Stimulated activated memory B cell treated with anti-CD40 and anti-IgM and Interleukin-4, amounts not matched to agents 10 μg/mL and 1 μg/mL and 100 μg/mL, for 72 hours (primary cell): ENCODE data around the gene FOSL1.

ENCODE experiments used
- ATAC-seq: fragments of 150-1000 bp; cut with Tn5 transposase; 2 replicates; pipeline ENCODE4 v1.10.0; 2021
- H3K27ac Mint-ChIP-seq: one replicate; pipeline ENCODE4 v1.8.0; 2022; ENCODE audit warnings: mild to moderate bottlenecking, mixed read lengths
- H3K27me3 Mint-ChIP-seq: one replicate; pipeline ENCODE4 v1.8.0; 2022; ENCODE audit warnings: mixed read lengths
- H3K36me3 Mint-ChIP-seq: one replicate; pipeline ENCODE4 v1.8.0; 2022; ENCODE audit warnings: mixed read lengths
- H3K4me1 Mint-ChIP-seq: one replicate; pipeline ENCODE4 v1.8.0; 2022; ENCODE audit warnings: mixed read lengths
- H3K4me3 Mint-ChIP-seq: one replicate; pipeline ENCODE4 v1.8.0; 2022; ENCODE audit warnings: mild to moderate bottlenecking, moderate library complexity, mixed read lengths
- H3K9me3 Mint-ChIP-seq: one replicate; pipeline ENCODE4 v1.8.0; 2022; ENCODE audit warnings: mixed read lengths

Gene FOSL1

DNA sequence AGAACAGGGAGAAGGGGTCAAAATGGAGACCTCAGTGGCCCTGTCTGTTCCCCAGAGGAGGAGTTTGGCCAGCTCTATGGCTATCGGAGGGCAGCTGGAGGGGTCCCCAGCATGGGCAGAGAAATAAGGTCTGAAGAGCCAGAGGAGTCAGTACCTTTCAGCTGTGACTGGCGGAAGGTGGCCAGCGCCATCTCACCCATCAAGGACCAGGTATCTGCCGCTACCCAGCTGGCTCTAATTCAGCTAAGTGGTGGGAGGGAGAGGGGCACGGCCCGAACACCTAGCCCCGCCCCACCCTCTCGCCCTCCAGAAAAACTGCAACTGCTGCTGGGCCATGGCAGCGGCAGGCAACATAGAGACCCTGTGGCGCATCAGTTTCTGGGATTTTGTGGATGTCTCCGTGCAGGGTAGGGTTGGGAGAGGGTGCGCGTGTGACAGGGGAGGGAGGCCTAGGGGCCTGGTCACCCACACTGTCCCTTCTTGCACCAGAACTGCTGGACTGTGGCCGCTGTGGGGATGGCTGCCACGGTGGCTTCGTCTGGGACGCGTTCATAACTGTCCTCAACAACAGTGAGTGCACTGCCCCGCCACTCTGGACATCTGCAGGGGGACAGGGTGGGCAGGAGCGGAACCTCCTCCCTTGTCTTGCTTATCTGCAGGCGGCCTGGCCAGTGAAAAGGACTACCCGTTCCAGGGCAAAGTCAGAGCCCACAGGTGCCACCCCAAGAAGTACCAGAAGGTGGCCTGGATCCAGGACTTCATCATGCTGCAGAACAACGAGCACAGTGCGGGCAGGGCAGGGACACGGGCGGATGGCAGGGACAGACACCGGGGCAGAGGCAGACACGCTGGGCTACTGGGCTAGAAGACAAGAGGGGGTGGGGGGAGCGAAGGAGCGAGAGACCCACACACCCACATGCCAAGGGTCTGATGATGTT, 17.8 kb downstream of the FOSL1 start:
- H3K27ac Mint-ChIP-seq = no peak overlapping the region
- ATAC-seq = no peak
- no peaks in the 10 kb centered on the region for H3K9me3 Mint-ChIP-seq
- peaks cover 38% of the 10 kb centered on the region for H3K4me1 Mint-ChIP-seq
- H3K27me3 Mint-ChIP-seq = no peaks in the 10 kb centered on the region
- H3K36me3 Mint-ChIP-seq = peaks cover 34% of the 10 kb centered on the region
- no peak overlapping the region for H3K4me3 Mint-ChIP-seq

DNA sequence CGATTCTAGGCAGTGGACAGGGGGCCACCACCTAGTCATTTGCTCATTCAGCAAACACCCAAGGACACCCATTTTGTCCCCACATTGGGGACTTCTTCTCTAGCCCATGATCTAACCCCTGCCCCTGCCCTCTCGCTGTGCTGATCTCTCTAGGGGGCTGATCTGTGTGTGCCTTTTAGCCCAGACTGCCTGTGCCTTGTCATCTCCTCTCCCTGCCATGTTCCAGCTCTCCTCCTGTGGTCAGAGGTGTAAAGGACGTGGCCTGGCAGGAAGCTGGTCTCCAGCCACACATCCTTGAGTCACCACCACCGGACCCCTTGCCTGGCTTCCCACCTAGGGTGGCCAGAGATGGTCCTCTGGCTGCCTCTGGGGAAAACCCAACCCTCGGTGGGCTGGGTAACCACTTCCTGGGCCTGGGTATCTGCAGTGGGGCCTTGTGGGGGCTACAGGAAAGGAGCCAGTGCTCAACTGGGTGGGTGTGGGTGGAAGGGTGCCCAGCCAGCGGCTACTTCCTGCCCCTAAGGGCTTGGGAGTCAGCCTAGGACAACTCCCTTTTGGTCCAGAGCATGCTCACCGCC, 19.3 kb downstream of the FOSL1 start:
- Mint-ChIP-seq H3K4me1 (peaks cover 26% of the 10 kb centered on the region), H3K9me3 (no peaks in the 10 kb centered on the region), H3K4me3 (no peak overlapping the region), H3K27me3 (no peaks in the 10 kb centered on the region), H3K36me3 (peaks cover 27% of the 10 kb centered on the region), H3K27ac (peak overlapping the region; percentile 31)
- no peak for ATAC-seq

DNA sequence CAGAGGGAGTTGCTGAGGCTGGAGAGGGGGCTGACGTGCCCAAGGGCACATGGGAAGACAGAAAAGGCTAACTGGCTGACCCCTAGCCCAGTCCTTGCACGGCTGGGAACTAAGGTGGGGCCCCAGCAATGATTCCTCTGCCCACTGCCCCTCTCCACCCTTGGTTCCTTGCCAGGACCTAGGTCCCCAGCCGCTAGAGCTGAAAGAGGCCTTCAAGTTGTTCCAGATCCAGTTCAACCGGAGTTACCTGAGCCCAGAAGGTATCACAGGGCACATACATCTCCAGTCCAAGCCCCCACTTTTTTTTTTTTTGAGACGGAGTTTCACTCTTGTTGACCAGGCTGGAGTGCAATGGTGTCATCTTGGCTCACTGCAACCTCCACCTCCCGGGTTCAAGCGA, 20.2 kb downstream of the FOSL1 start:
- Mint-ChIP-seq H3K9me3 (no peaks in the 10 kb centered on the region), H3K27ac (no peak overlapping the region), H3K36me3 (peaks cover 23% of the 10 kb centered on the region), H3K27me3 (no peaks in the 10 kb centered on the region), H3K4me1 (peaks cover 20% of the 10 kb centered on the region), H3K4me3 (no peak overlapping the region)
- ATAC-seq = no peak

DNA sequence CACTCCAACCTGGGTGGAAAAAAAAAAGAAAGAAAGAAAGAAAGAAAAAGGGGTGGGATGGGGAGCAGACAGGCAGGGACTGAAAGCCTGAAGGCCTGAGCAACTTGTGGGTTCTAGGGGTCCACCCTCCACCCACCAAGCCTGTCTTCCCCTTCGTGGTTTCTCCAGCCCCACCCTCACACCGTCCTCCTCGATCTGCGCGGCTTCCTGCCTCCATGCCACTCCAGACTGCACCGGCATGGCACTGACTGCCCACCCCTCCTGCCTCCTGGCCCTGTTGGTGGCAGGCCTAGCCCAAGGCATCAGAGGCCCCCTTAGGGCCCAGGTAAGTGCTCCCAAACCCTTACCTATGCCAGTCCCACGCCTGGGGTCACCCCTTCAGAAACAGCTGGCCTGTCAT, 20.6 kb downstream of the FOSL1 start, which contains the start of gene CTSW:
Gene CTSW, plus strand, starts transcription at position 221 of the 400 bp plus-strand sequence. Its CDS starts 18 bp downstream, at position 239.
- Mint-ChIP-seq H3K4me3 (no peak within 1 kb of the TSS), H3K27me3 (no peaks in the 10 kb centered on the region), H3K36me3 (peaks cover 18% of the 10 kb centered on the region), H3K4me1 (peaks cover 16% of the 10 kb centered on the region), H3K27ac (peak within 1 kb of the TSS; percentile 31), H3K9me3 (no peaks in the 10 kb centered on the region)
- ATAC-seq = no peak

DNA sequence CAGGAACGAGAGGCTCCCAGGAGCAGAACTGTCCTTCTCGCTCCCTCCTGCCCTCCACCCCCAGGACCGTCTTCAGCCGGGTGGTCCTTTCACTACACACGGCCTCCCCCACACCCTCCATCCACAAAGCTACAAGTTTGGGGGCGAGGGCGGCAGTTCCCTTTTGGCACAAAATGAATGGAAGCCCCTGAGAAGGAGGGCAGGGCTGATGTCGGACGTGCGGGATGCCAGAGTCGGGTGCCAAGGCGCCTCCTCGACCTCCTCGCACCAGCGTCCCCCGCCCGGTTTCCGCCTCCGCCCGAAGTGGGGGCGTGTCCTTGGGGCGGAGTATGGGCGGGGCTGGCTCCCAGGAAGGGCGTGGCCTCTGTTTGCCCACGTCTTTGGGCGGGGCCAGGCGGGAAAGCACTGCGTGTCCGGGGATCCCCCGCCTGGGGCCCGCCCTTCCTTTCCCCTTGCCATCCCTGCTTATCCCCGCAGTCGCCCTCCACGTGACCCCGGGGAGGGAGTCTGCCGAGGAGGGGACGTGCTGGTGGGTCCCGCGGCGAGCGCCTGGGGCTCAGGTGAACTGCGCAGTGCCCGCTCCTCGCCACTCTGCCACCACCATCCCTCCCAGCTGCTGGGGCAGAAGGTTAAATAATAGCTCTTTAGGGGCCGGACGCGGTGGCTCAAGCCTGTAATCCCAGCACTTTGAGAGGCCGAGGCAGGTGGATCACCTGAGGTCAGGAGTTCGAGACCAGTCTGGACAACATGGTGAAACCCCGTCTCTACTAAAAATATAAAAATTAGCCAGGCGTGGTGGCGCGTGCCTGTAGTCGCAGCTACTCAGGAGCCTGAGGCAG, 26.7 kb downstream of the FOSL1 start:
- H3K36me3 Mint-ChIP-seq = no peaks in the 10 kb centered on the region
- H3K27ac Mint-ChIP-seq = peak overlapping the region; percentile 84
- peaks cover 26% of the 10 kb centered on the region for H3K4me1 Mint-ChIP-seq
- peak; percentile 94 for ATAC-seq
- H3K4me3 Mint-ChIP-seq = peak overlapping the region; percentile 83
- H3K9me3 Mint-ChIP-seq = no peaks in the 10 kb centered on the region
- H3K27me3 Mint-ChIP-seq = peaks cover 7% of the 10 kb centered on the region

DNA sequence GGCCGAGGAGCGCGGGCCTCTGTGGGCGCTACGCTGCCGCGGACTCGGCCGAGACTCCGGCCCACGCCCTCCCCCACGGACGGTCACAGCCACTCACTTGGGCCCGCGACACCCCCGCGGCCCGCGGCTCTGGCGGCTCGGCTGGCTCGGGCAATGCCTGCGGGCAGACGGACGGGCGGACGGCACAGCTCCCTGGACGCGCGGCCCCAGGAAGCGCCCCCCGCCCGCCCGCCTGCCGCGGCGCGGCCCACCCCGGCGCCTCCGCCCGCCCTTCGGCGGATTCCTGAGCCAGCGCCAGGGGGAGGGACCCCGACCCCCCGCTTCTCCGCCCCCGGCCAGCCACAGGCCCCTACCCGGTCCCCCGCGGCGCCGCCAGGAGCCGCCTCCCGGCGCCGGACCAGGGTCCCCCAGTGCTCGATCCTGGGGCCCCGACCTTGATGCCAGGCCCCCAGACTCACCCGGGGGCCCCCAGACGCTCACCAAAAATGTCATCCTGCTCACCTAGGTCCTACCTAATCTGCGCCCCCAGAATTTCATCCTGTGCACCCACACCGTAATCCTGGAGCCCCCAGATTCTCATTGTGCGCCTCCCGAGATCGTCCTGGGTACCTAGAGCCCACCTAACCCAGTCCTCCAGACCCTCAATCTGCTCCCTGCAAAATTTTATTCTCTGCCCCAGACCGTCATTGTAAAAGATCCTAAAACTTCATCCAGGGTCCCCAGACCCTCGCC, 27.4 kb downstream of the FOSL1 start, which contains the start of gene EFEMP2:
Gene EFEMP2, minus strand, starts transcription at position 215 of the 732 bp plus-strand sequence. CDS start 446 bp downstream, outside the sequence.
- Mint-ChIP-seq H3K9me3 (no peaks in the 10 kb centered on the region), H3K4me1 (peaks cover 26% of the 10 kb centered on the region), H3K27me3 (peaks cover 7% of the 10 kb centered on the region), H3K36me3 (peaks cover under 1% of the 10 kb centered on the region), H3K27ac (peak within 1 kb of the TSS; percentile 84), H3K4me3 (peak within 1 kb of the TSS; percentile 83)
- ATAC-seq = peak; percentile 6

DNA sequence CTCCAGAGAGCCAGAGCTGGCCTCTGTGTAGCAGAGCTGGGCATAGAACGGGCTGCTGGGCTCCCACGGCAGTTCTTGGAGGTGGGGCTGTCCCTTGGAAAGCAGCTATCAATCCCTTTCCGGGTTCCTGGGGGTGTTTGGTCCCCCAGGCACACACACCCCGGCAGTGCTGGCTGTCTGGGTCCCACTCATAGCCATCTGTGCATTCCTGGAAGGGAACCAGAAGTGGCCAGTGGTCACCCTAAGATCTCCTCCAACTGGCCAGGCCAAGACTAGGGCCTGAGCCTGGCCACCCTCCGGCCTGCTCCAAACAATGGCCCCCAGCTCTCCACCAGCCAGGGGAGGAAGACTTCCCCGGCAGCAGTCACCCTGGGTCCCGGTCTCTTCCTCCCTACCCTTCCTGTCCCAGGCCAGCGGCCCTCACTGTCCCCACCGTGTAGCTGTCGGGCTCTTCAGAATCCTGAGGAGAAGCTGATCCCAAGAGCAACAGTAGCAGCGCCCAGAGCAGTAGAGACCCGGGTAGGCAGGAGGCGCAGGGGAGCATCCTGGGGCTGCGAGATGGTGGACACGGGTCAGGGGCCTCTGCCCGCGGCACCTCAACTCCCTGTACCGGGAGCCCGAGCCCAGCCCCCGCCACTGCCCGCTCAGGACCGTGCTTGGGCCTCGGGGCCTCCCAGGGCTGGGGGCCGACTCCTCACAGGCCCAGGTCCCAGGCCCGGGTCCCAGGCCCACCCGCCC, 28.2 kb downstream of the FOSL1 start:
- H3K9me3 Mint-ChIP-seq = no peaks in the 10 kb centered on the region
- H3K36me3 Mint-ChIP-seq = peaks cover 8% of the 10 kb centered on the region
- H3K27me3 Mint-ChIP-seq = peaks cover 7% of the 10 kb centered on the region
- H3K4me3 Mint-ChIP-seq = no peak overlapping the region
- ATAC-seq = no peak
- peaks cover 31% of the 10 kb centered on the region for H3K4me1 Mint-ChIP-seq
- H3K27ac Mint-ChIP-seq = no peak overlapping the region

DNA sequence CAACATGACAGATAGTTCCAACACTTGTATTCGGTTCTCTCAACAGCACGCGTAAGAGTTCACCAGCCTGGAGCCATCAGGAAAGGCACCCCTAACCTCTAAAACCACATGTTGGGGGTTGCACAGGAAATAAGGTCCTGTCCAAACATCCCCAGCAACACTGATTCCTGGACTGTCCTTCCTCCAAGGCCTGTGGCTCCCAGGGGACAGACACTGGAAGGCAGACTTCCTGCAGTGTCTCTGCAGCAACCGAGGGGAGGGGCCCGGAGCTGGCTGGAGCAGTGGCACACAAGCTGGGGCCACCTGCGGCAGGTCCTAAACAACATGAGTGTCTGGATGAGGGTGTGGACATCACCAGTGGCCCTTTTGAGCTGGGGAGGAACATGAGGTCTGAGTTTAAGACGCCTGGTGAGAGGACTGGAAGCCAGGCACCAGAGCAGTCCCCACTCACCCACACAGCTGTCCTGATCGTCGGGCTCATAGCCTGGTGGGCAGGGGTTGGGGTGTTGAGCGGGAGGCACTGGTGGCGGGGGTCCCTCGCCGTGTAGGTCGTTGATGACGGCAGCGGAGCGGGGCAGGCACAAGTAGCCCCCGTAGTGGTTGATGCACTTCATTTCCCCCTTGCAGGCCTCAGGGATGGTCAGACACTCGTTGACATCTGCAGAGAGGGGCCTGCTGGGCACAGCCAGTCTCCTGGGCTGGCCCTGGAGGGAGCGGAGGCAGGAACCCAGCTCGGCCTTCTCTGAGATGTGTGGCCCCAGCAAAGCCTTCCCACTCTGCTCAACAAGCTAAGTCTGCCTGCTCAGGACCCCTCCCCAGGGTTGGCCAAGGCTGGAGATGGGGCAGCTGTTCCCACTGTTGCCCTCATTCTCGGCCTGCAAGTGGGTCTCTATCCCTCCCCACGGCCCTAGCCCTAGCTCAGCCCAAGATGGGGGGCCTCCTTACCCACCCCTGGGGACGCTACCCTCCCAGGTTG, 29.2 kb downstream of the FOSL1 start:
- Mint-ChIP-seq H3K4me1 (peaks cover 34% of the 10 kb centered on the region), H3K9me3 (no peaks in the 10 kb centered on the region)

DNA sequence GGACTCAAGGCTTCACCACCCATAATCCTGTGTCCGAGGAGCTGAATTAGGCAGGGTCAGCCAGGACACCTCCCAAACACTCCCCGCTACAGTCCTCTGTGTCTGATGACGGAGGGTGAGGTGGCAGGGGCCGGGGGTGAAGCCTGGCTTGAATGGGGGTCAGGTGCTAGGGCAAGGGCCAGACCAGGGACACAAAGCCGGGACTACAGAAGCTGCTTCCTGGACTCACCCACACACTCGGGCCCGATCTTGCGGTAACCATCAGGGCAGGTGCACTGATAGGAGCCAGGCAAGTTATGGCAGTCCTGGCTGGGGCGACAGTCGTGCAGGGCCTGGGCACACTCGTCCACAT, 29.9 kb downstream of the FOSL1 start:
- H3K36me3 Mint-ChIP-seq = peaks cover 22% of the 10 kb centered on the region
- no peak for ATAC-seq
- H3K4me1 Mint-ChIP-seq = peaks cover 35% of the 10 kb centered on the region
- H3K27me3 Mint-ChIP-seq = peaks cover 7% of the 10 kb centered on the region
- no peak overlapping the region for H3K27ac Mint-ChIP-seq
- H3K9me3 Mint-ChIP-seq = no peaks in the 10 kb centered on the region
- no peak overlapping the region for H3K4me3 Mint-ChIP-seq

More for the DNA sequence above, 29.2 kb downstream of the FOSL1 start:
- no peak for ATAC-seq
- Mint-ChIP-seq H3K36me3 (peaks cover 15% of the 10 kb centered on the region), H3K27me3 (peaks cover 7% of the 10 kb centered on the region), H3K4me3 (no peak overlapping the region), H3K27ac (no peak overlapping the region)

DNA sequence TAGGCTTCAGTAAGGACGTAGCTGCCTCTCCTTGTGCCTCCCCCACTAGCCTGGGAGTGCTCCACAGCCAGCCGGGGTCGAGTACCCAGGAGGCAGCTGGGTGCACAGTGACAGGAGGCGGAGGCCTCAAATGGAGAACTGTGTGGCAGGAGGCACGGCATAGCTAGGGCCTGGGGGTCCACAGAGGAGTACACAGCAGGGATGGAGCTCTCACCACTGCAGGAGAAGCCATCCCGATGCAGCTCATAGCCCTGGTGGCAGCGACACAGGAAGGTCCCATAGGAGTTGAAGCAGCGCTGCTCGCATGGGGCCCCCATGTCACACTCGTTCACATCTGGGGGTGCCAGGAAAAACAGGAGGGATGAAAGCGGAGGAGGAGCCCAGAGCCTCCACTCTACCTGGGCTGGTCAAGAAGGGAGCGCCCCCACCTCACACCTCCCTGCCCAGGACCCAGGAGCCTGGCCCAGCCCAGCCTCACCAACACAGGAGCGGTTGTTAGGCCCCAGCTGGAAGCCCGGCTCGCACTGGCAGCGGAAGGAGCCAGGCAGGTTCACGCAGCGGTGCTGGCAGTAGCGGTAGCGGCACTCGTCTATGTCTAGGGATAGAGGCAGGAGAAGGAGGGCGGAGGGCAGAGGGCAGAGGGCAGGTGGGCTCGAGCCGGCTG, 30.4 kb downstream of the FOSL1 start:
- Mint-ChIP-seq H3K27ac (no peak overlapping the region), H3K36me3 (peaks cover 27% of the 10 kb centered on the region), H3K4me3 (no peak overlapping the region), H3K4me1 (peaks cover 40% of the 10 kb centered on the region), H3K27me3 (peaks cover 7% of the 10 kb centered on the region), H3K9me3 (no peaks in the 10 kb centered on the region)
- ATAC-seq = no peak

DNA sequence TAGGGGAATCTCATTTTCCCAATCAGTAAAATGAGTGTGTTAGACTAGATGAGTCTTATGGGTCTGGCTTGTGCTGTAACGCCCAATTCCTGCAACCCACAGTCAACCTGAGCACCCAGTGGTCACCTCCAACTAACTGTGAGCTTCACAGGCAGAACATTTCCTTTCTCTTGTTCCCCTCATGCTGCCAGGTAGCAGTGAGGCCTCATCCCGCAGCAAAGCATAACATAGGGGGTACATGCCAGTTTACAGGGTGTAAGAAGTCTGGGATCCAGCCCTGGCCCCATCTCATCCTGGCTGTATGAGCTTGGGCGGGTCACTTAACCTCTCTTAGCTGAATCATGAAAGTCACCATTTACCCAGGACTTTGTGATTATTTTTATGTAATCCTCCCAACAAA, 31.3 kb downstream of the FOSL1 start:
- H3K4me3 Mint-ChIP-seq = no peak overlapping the region
- H3K27ac Mint-ChIP-seq = no peak overlapping the region
- peaks cover 39% of the 10 kb centered on the region for H3K4me1 Mint-ChIP-seq

DNA sequence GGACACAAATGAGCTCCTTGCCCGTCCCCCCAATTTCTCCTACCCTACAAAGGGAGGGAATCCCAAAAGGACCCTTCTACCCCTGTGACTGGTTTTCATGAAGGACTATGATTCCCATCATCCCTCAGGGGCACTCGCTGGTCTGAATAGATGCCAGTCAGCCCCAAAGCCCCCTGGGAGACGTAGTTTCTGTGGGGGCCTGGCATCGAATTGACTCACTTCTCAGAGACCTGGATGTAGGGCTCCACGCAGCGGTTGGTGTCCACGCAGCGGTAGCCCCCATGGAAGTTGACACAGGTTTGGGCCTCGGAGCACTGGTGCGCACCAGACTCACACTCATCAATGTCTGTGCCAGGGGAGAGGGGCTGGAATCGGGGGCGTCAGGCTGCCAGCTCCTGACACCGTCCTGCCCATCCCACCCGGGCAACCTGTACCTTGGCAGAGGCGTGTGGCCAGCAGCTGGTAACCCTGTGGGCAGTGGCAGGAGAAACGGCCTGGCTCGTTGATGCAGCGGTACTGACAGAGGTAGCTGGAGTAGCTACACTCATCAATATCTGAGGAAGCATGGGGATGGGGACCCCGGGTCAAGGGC, 32.0 kb downstream of the FOSL1 start:
- H3K4me3 Mint-ChIP-seq = no peak overlapping the region
- H3K27ac Mint-ChIP-seq = no peak overlapping the region
- H3K27me3 Mint-ChIP-seq = peaks cover 5% of the 10 kb centered on the region
- ATAC-seq = no peak
- no peaks in the 10 kb centered on the region for H3K9me3 Mint-ChIP-seq
- peaks cover 35% of the 10 kb centered on the region for H3K4me1 Mint-ChIP-seq
- H3K36me3 Mint-ChIP-seq = peaks cover 40% of the 10 kb centered on the region

More for the DNA sequence above, 31.3 kb downstream of the FOSL1 start:
- no peaks in the 10 kb centered on the region for H3K9me3 Mint-ChIP-seq
- H3K27me3 Mint-ChIP-seq = peaks cover 7% of the 10 kb centered on the region
- ATAC-seq = no peak
- H3K36me3 Mint-ChIP-seq = peaks cover 33% of the 10 kb centered on the region
